ENCODE results near the gene KLHL33. TPM values are rescaled to one million over a fixed set of nuclear protein-coding genes. Genes with fewer than 3 reads are reported as not detected.

The KLHL33 gene
- total RNA-seq, 2 donors from 2014 or later = 0.39 to 0.47 TPM

GRCh38 chr14:20386276-20386855 lies 49.6 kb downstream of the KLHL33 start:
- no peak overlapping the region for H3K27ac Mint-ChIP-seq
- peaks cover 2% of the 10 kb centered on the region for H3K4me1 Mint-ChIP-seq
- ATAC-seq (no peak), DNase-seq (no peak)
- H3K9me3 ChIP-seq (ENCODE audit: control insufficient read depth, low read length, poor library complexity, severe bottlenecking) = no peaks in the 10 kb centered on the region
- H3K27me3 Mint-ChIP-seq = no peaks in the 10 kb centered on the region
- no peak overlapping the region for H3K4me3 Mint-ChIP-seq
- peaks cover 16% of the 10 kb centered on the region for H3K36me3 Mint-ChIP-seq (ENCODE audit: low read depth)

DNA sequence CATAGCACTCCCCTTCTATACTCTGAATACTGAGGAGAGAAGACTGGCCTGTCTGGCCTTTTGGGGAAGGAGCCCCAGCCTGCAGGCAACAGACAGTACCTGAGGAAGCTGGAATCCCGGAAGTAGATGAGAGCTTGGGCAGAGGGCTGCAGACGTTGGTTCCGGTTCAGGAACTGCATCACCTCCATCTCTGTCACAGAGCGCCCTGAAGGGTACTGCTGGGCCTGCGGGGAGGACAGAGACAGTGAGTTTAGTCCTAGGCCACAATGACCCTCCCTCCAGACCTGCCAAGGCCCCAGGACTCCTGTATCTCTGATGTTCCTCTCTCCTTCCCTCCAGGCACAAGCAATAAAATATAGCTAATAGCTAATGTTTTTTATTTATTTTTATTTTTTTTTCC lies 51.1 kb downstream of the KLHL33 start:
- peaks cover 20% of the 10 kb centered on the region for H3K36me3 Mint-ChIP-seq (ENCODE audit: low read depth)
- H3K9me3 ChIP-seq (ENCODE audit: control insufficient read depth, low read length, poor library complexity, severe bottlenecking) = no peaks in the 10 kb centered on the region
- H3K27me3 Mint-ChIP-seq = no peaks in the 10 kb centered on the region
- no peak overlapping the region for H3K27ac Mint-ChIP-seq
- ATAC-seq (no peak), DNase-seq (no peak)
- H3K4me1 Mint-ChIP-seq = peaks cover 5% of the 10 kb centered on the region
- H3K4me3 Mint-ChIP-seq = no peak overlapping the region

DNA sequence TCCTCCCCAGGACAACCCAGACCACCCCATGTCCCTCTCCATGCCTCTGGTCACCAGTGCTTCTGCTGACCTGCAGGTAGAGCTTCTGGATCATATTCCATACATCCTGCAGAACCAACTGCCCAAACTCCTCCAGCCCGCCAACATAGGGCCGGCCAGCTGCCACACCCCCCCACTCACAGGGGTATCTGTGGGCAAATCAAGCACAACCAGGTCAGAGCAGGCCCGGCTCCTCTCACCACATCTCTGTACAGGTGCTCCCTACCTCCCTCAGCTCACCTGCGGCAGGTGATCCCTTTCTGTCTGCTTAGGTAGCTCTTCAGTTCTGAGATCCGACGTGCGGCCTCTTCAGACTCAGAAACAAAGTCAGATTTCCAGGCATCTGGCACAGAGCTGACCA lies 51.6 kb downstream of the KLHL33 start:
- no peak for ATAC-seq
- H3K4me1 Mint-ChIP-seq = peaks cover 3% of the 10 kb centered on the region
- H3K27me3 Mint-ChIP-seq = no peaks in the 10 kb centered on the region
- no peaks in the 10 kb centered on the region for H3K9me3 ChIP-seq (ENCODE audit: control insufficient read depth, low read length, poor library complexity, severe bottlenecking)
- H3K4me3 Mint-ChIP-seq = no peak overlapping the region
- peaks cover 21% of the 10 kb centered on the region for H3K36me3 Mint-ChIP-seq (ENCODE audit: low read depth)
- no peak for DNase-seq
- H3K27ac Mint-ChIP-seq = peak overlapping the region; percentile 27

- Mint-ChIP-seq H3K27me3 (no peaks in the 10 kb centered on the region), H3K4me1 (peaks cover 3% of the 10 kb centered on the region), H3K27ac (no peak overlapping the region), H3K4me3 (no peak overlapping the region), H3K36me3 (ENCODE audit: low read depth) (peaks cover 20% of the 10 kb centered on the region)
- no peaks in the 10 kb centered on the region for H3K9me3 ChIP-seq (ENCODE audit: control insufficient read depth, low read length, poor library complexity, severe bottlenecking)
- no peak for ATAC-seq
- DNase-seq = no peak
These were observed 52.3 kb downstream of the KLHL33 start for GRCh38 chr14:20383636-20384035.

GRCh38 chr14:20383032-20383431 lies 52.9 kb downstream of the KLHL33 start:
- H3K36me3 Mint-ChIP-seq (ENCODE audit: low read depth) = peaks cover 16% of the 10 kb centered on the region
- no peaks in the 10 kb centered on the region for H3K27me3 Mint-ChIP-seq
- no peaks in the 10 kb centered on the region for H3K9me3 ChIP-seq (ENCODE audit: control insufficient read depth, low read length, poor library complexity, severe bottlenecking)
- DNase-seq = no peak
- H3K4me3 Mint-ChIP-seq = no peak overlapping the region
- H3K4me1 Mint-ChIP-seq = peaks cover 3% of the 10 kb centered on the region
- ATAC-seq = no peak
- no peak overlapping the region for H3K27ac Mint-ChIP-seq

DNA sequence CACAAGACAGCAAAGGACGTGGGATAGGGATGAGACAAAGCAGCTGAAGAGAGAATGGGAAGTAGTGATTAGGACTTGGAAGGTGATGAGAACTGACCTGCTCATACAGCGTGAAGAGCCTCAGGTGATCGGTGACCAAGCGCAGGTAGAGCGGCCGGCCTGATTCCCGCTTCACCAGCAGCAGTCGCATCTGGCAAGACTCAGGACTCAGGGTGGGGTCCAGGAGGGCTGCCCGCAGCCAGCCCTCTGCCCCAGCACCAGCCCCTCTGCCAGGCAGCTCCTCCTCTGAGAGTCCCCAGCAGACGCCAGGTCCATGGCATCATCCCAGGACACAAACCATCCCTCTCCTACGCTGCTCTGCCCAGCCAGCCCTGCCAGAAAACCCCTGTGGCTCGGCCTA lies 53.4 kb downstream of the KLHL33 start:
- Mint-ChIP-seq H3K36me3 (ENCODE audit: low read depth) (peaks cover 18% of the 10 kb centered on the region), H3K27me3 (no peaks in the 10 kb centered on the region), H3K4me3 (no peak overlapping the region), H3K4me1 (peaks cover 3% of the 10 kb centered on the region), H3K27ac (no peak overlapping the region)
- DNase-seq (no peak), ATAC-seq (no peak)
- no peaks in the 10 kb centered on the region for H3K9me3 ChIP-seq (ENCODE audit: control insufficient read depth, low read length, poor library complexity, severe bottlenecking)

GRCh38 chr14:20381341-20381740 lies 54.6 kb downstream of the KLHL33 start:
- Mint-ChIP-seq H3K4me1 (peaks cover 3% of the 10 kb centered on the region), H3K27me3 (no peaks in the 10 kb centered on the region), H3K27ac (no peak overlapping the region), H3K4me3 (no peak overlapping the region), H3K36me3 (ENCODE audit: low read depth) (peaks cover 18% of the 10 kb centered on the region)
- DNase-seq (no peak), ATAC-seq (no peak)
- no peaks in the 10 kb centered on the region for H3K9me3 ChIP-seq (ENCODE audit: control insufficient read depth, low read length, poor library complexity, severe bottlenecking)

- H3K27me3 Mint-ChIP-seq = no peaks in the 10 kb centered on the region
- H3K27ac Mint-ChIP-seq = peak overlapping the region; percentile 21
- no peak overlapping the region for H3K4me3 Mint-ChIP-seq
- peaks cover 3% of the 10 kb centered on the region for H3K4me1 Mint-ChIP-seq
- DNase-seq (no peak), ATAC-seq (no peak)
- no peaks in the 10 kb centered on the region for H3K9me3 ChIP-seq (ENCODE audit: control insufficient read depth, low read length, poor library complexity, severe bottlenecking)
- peaks cover 18% of the 10 kb centered on the region for H3K36me3 Mint-ChIP-seq (ENCODE audit: low read depth)
These were observed 55.3 kb downstream of the KLHL33 start for GRCh38 chr14:20380681-20381080.

DNA sequence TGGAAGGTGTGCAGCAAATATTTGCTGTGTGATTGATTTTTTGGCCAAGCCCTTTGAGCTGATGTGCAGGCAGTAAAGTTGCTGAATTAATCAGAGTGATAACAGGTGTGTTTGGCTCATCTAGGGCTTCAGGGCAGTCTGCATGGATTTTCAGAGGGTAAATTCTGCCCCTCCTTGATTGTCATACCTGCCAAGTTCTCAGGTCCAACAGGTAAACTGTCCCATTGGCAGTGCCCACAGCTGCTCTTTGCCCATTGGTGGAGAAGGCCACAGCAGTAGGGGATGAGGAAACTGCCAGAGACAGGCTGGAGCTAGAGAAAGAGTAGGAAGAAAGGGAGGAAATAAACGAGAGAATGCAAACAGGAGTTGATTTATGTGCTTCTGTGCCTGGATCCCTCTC lies 56.2 kb downstream of the KLHL33 start:
- no peak for ATAC-seq
- Mint-ChIP-seq H3K36me3 (ENCODE audit: low read depth) (peaks cover 18% of the 10 kb centered on the region), H3K4me3 (no peak overlapping the region), H3K4me1 (peaks cover 3% of the 10 kb centered on the region), H3K27me3 (no peaks in the 10 kb centered on the region), H3K27ac (no peak overlapping the region)
- no peak for DNase-seq
- H3K9me3 ChIP-seq (ENCODE audit: control insufficient read depth, low read length, poor library complexity, severe bottlenecking) = no peaks in the 10 kb centered on the region

DNA sequence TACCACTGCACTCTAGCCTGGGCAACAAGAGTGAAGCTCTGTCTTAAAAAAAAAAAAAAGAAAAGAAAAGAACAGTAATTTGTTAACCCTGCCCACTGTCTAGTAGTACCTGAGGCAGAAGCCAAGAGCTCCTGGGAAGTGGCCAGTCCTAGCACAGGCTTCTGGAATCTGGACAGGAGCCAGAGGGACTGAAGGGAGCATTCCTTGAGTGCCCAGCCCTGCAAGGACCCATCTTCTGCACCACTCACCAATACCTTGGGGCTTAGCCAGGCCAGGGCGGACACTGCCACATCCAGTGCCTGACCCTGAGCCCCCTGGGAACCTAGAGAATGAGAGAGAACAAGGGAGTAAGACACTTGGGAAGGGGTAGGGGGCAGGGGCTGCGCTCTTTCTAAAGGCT lies 58.8 kb downstream of the KLHL33 start:
- H3K36me3 Mint-ChIP-seq (ENCODE audit: low read depth) = peaks cover 23% of the 10 kb centered on the region
- peak overlapping the region; percentile 60 for H3K27ac Mint-ChIP-seq
- no peaks in the 10 kb centered on the region for H3K9me3 ChIP-seq (ENCODE audit: control insufficient read depth, low read length, poor library complexity, severe bottlenecking)
- H3K27me3 Mint-ChIP-seq = no peaks in the 10 kb centered on the region
- no peak for DNase-seq
- peaks cover 3% of the 10 kb centered on the region for H3K4me1 Mint-ChIP-seq
- no peak for ATAC-seq
- no peak overlapping the region for H3K4me3 Mint-ChIP-seq

GRCh38 chr14:20376071-20376588 lies 59.8 kb downstream of the KLHL33 start:
- Mint-ChIP-seq H3K4me1 (peaks cover 6% of the 10 kb centered on the region), H3K27ac (no peak overlapping the region), H3K36me3 (ENCODE audit: low read depth) (peaks cover 27% of the 10 kb centered on the region), H3K27me3 (no peaks in the 10 kb centered on the region), H3K4me3 (no peak overlapping the region)
- DNase-seq (no peak), ATAC-seq (no peak)
- H3K9me3 ChIP-seq (ENCODE audit: control insufficient read depth, low read length, poor library complexity, severe bottlenecking) = no peaks in the 10 kb centered on the region

Other genes with a start within 250 kb of the KLHL33 start
- gene OR11G2, start 245.3 kb downstream of the KLHL33 start, total RNA-seq = not detected
- not detected for gene OR11H6, start 212.5 kb downstream of the KLHL33 start, total RNA-seq
- gene OR11H7, start 207.2 kb downstream of the KLHL33 start, total RNA-seq = not detected
- not detected for gene OR11H4, start 196.9 kb downstream of the KLHL33 start, total RNA-seq
- gene TTC5, start 130.2 kb downstream of the KLHL33 start, total RNA-seq = 10 to 100 TPM; 16.5 TPM
- gene CCNB1IP1, start 102.9 kb downstream of the KLHL33 start, total RNA-seq = 10 to 100 TPM; 20.2 to 26.3 TPM
- 10 to 100 TPM; 18.1 to 22.3 TPM for gene PARP2, start 92.5 kb downstream of the KLHL33 start, total RNA-seq
- 10 to 100 TPM; 36.9 to 43.9 TPM for gene TEP1, start 22.7 kb downstream of the KLHL33 start, total RNA-seq
- gene OSGEP, start 18.6 kb upstream of the KLHL33 start, total RNA-seq = 10 to 100 TPM; 48.9 to 55.3 TPM
- 100 to 1,000 TPM in 1 of 2 donors, 10 to 100 TPM in 1; 89.6 to 113 TPM for gene APEX1, start 19.1 kb upstream of the KLHL33 start, total RNA-seq
- 10 to 100 TPM; 58.5 to 58.9 TPM for gene PIP4P1, start 25.3 kb upstream of the KLHL33 start, total RNA-seq
- gene PNP, start 33.2 kb upstream of the KLHL33 start, total RNA-seq = 100 to 1,000 TPM in 1 of 2 donors, 10 to 100 TPM in 1; 79.8 to 127 TPM
- gene RNASE10, start 69.4 kb upstream of the KLHL33 start, total RNA-seq = under 1 TPM; 0.47 TPM
- not detected for gene RNASE9, start 124.9 kb upstream of the KLHL33 start, total RNA-seq
- not detected for gene RNASE11, start 151.8 kb upstream of the KLHL33 start, total RNA-seq
- not detected for gene RNASE12, start 155.2 kb upstream of the KLHL33 start, total RNA-seq
- gene OR6S1, start 205.5 kb upstream of the KLHL33 start, total RNA-seq = not detected
- under 1 TPM in 1 of 2 donors, not detected in 1; 0.63 TPM for gene RNASE4, start 248.4 kb upstream of the KLHL33 start, total RNA-seq